GM19328 (cell line): Measurements from ENCODE around the gene ATAD3A.

Experiments
- ATAC-seq: cut with Tn5 transposase; IDR thresholded peaks from one replicate; pipeline ENCODE4 v1.9.1; 2021; ENCODE audit warnings: mild to moderate bottlenecking, moderate library complexity; ENCODE audit not compliant: unreplicated experiment

The ATAD3A gene

DNA sequence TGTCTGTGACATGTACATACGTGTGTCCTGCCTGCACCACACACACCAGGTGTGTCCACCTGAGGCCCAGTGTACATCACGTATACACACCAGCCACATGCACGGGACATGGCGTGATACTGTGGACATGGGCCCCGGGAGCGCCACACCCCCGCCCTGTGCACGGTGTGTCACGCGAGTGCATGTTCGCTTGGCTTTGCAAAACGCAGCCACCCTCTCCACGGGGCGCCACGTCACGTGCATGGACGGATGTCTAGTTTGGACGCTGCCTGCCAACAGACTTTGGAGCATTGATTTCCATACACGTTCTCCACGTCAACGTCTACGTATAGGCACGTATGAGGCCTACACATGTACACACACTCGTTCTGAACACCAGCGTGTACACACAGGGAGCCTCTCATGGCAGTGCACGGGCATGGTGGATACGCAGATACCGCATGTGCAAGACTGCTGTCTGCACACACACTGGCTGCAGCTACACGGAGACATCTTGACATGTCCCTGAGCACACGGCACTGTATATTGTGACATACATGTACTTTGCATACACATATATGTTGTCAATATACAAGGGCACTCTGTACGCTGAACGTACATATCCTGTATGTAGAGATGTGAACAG is 25.8 kb downstream of the ATAD3A start:
- ATAC-seq, result no peak

DNA sequence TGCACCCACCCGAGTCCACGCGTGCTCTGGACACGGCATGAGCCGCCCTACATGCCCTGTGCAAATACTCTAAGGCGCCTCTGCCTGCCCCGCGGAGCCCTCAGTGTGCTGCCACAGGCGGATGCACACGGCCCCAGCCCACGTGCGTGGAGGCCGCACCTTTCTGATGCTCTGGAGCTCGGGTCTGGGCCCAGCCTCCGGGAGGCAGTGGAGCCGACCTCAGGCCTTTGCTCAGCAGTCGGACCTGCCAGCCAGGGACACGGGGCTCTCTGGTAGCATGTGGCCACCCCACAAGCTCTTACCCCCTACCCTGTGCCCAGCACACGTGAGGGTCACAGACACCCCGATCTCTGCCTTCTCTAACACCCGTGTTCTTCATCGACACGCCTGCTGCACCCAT is 26.4 kb downstream of the ATAD3A start:
- no peak for ATAC-seq

DNA sequence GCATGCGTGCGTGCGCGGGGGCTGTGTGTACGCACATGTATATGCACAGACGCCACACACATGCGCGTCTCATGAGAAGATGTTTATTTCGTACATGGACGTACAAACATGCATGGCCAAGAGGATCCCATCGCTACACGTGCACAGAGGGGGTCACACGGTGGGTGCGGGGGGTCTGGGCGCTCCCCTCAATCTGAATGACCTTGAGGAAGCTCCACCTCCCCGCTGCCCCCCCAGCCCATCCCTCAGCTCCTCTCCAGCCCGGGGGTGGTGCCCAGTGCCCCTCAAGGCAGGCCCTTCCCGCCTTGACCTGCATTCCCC is 27.0 kb downstream of the ATAD3A start:
- no peak for ATAC-seq

DNA sequence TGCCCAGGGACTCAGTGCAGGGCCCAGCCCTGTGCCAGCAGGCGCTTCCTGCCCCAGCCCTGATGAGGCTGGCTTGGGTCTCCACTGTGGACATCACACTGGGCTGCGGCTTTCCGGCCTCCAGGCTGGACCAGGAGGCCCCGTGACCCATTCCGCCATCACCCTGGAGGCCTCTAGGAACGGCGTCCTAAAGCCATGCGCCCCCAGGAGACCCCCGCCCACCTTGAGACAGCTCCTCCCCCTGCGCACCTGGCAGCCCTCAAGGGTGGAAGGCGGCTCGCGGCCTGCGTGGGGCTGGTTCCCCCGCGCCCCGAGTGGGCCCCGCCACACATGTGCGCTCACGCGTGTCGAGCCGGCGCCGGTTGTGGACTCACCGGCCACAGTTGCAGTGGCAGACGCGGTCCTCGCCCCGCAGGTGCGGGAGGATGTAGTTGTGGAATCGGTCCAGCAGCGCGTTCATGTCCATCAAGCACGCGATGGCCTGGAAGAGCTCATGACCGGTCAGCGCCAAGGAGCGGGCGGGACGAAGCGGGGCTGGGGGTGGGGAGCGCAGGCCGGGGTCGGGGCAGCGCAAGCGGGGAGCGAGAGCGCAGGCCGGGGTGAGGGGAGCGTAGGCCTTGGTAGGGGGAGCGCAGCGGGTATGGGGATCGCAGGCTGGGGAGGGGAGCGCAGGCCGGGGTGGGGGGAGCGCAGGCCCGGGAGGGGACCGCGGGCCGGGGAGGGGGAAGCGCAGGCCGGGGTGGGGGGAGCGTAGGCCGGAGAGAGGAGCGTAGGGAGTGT is 27.5 kb downstream of the ATAD3A start:
- no peak for ATAC-seq

DNA sequence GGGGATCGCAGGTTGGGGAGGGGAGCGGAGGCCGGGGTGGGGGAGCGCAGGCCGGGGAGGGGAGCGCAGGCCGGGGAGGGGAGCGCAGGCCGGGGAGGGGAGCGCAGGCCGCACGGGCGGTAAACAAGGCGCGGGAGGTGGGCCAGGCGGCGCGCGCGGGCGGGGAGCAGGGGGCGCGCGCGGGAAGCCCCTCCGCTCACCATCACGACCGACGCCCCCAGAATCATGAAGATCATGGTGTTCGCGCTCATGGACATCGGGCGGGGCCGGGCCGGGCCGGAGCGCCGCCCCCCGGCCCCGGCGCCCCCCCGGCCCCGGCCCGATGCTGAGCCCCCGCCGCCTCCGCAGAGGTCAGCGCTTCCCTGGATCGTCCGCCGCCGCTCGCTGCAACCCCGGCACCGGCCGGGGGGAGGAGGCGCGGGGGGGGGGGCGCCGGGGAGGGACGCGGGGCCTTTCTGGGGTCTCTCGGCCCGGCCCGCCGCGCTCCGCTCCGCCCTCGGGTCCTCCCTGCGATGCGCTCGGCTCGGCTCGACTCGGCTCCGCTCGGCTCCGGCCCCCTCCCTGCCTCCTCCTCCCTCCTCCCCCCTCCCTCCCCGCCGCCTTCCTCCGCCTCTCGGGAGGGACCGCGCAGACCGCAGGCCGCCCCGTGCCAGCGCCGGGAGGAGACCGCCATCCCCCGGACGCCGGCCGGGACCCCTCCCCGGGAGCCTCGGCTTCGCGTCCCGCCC is 28.3 kb downstream of the ATAD3A start, which contains the start of gene TMEM240:
Gene TMEM240, minus strand, starts transcription at position 535 of the 728 bp plus-strand sequence. Its CDS starts 278 bp downstream, at position 257.
- ATAC-seq, result no peak

DNA sequence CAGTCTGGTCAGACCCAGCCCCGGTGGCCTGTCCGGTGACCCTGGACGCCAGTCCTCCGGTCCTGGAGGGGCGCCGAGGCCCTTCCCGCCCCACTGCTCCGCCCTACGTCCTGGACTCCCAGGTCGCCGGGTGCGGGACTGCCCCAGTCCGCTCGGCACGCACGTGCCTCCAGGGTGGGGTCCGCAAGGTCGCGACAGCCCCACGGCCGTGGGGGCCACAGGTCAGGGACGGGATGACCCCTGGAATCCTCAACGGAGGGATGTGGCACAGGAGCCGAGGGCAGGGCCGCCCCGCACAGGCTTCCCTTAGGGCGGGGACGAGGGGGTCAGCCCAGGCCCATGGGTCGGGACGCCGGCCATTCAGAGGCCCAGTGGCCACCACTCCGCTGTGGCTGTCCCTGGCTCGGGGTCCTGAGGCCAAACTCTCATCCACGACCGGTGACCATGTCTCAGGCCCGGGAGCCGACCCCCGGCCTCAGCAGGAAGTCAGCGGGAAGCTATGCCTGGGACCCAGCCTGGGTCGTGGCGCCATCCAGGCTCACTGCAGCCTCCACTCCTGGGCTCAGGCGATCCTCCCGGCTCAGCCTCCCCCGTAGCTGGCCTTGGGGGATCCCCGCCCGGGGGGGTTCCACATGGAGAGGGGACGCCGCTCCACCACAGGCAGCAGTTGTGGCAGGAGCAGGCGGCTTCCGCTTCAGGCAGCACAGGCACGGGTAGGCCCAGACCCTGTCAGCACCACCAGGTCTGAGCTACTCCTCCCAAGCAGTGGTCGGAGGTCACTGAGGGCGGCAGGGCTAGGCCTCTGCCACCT is 29.1 kb downstream of the ATAD3A start:
- no peak for ATAC-seq

DNA sequence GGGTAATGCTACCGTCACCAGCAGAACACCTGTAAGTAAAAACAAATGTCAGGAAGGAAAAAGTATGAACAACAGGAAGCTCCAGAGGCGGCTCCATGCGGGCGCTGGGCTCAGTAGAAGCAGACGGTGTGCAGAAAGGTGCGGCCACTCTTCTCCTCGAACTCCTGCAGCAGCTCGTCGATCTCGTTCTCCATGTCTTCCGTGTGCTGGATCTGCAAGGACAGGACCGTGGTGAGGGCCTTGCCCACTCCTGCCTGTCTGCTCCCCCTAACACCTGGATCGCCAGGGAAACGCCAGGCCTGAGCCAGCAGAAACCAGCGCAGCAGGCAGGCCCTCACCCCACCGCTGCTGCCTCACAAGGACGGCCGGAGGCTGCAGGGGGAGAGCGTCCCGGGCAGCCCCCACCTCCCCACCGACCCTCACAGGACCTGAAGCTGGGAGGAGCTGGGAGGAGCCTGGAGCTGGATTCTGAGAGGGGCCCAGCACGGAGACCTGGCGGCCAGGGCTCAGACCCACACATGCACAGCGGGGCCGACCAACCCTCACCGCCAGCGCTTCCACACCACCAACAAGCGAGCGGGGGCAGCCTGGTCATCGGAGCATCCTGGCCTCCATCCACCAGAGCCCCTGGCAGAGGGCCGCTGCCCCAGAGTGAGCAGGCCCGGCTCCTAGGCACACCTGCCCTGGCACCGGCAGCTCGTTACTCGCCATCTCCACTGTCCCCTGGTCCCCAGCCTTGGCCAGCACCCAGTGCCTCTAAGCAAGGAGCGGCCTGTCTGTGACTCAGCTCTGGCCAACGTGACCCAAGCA is 30.2 kb downstream of the ATAD3A start:
- ATAC-seq, result no peak

DNA sequence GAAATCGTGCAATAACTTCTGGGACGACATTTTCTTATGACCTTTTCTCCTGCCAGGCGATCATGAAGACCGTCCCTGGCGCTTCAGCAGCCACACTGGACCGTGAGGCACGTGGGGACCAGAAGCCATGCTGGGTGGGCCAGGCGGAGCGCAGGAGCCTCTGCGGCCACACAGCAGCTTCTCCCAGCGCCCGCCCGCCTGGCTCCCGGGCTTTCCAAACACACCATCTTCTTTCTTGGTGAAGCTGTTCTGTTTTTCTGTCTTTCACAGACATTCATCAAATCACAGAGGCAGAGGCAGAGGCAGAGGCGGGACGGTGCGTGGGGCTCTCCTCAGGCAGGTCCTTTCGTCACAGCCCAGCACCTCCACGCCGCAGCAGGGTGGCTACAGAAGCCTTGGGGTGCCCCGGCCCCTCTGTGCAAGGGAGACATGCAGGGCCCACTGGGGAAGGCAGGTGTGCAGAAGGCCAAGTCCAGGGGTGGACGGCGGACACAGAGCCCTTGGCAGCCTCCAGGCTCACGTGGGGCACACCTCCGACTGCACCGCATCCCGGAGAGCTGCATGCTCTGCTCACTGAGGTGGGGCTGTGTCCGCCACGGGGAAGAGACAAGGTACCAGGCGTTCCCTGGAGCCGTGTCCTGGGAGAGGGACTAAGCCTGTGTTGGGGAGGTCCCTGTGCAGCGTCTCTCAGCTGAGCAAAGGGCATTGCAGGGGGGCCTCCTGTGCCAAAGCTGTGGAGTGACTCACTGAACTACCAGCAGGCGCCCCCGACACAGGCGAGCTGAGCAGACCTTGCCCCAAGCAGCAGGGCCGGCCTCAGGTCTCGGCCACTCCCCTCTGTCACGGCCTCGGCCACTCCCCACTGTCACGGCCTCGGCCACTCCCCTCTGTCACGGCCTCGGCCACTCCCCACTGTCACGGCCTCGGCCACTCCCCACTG is 31.1 kb downstream of the ATAD3A start:
- ATAC-seq, result no peak

DNA sequence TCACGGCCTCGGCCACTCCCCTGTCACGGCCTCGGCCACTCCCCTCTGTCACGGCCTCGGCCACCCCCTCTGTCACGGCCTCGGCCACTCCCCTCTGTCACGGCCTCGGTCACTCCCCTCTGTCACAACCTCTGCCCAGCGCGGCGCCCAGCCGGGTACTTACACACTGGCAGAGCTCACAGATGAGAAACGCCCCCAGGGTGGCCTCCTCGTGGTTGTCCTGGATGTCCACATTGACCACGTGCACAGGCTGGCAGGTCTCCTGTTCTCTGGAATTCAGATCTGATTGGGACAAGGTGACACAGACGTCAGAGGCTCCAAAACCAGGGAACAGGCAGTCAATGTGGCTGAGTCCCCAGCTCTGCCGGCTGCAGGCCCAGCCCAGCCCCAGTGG is 31.7 kb downstream of the ATAD3A start:
- ATAC-seq, result no peak

DNA sequence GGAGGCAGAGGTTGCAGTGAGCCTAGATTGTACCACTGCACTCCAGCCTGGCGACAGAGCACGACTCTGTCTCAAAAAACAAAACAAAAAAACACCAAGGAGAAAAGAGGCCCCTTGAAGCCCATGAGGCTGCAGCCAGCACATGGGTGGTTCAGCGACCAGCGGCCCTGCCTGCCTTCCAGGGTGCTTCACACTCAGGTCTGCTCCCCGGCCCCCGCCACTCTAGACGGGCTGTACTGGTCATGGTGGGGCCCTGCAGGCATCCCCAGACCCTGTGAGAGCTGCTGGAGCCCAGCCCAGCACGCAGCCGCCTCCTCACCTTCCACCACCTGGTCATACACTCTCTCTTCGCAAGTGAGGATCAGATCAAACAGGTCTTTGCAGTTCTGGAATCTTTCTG is 32.6 kb downstream of the ATAD3A start:
- no peak for ATAC-seq

DNA sequence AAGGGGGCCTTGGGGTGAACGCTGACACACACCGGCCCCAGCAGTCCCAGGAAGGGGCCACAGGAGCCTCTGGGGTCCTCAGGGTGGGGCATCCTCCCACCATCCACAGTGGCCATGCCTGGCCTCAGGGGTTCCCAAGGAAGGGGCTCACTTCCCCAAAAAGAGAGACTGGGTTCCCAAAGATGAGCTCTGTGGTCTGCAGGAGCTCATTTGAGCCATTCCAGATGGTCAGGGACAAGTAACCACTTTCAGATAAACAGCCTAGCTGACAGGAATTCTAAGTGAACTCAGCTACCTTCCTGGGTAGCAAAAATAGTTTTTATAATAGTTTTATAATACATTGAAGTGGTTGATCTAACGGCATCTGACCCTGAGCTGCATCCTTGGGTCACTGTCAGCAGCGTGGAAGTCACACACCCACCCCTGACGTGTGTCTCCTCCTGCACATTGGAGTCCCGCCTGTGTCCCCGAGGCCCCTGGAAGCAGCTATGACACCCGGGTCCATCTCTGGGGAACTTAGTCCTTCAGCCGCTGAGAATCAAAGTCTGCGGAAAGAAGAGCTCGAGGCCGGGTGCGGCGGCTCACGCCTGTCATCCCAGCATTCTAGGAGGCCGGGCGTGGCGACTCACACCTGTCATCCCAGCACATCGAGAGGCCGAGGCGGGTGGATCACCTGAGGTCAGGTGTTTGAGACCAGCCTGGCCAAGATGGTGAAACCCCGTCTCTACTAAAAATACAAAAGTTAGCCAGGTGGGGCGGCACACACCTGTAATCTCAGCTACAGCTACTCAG is 34.2 kb downstream of the ATAD3A start:
- ATAC-seq, result no peak

DNA sequence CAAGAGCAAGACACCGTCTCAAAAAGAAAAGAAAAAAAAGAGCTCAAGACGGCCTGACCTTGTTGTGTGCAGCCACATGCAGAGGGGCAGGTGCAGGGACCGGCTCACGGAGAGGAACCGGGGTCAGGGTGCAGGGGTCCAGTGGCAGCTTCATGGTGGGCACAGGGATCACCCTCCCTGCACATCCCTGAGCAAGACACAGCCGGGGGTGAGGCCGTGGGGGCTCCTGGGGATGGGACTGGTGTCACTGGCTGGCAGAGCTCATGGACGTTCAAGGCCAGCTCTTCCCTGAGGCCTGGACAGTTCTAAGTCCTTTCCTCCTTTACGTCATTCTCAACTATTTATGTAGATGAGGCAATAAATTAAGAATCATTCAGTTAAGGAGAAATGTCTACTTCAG is 35.0 kb downstream of the ATAD3A start:
- ATAC-seq, result no peak

DNA sequence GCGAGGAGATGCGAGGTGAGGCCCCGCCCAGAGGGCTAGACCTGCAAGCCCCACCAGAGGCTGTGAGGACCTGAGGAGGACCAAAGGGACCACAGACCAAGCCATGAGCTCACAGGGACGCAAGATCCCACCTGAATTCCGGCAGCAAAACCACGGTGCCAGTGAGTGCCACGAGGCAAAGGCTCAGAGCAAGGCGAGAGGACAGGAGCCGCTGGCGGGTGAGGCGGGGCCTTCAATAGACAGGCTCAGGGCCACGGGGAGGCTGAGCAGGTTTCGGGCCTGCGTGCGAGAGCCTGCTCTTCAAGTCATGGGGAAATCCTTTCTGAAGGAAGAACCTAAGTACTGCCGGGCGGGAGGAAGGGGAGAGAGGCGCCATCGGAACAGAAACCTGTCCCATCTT is 35.5 kb downstream of the ATAD3A start:
- ATAC-seq, result no peak

DNA sequence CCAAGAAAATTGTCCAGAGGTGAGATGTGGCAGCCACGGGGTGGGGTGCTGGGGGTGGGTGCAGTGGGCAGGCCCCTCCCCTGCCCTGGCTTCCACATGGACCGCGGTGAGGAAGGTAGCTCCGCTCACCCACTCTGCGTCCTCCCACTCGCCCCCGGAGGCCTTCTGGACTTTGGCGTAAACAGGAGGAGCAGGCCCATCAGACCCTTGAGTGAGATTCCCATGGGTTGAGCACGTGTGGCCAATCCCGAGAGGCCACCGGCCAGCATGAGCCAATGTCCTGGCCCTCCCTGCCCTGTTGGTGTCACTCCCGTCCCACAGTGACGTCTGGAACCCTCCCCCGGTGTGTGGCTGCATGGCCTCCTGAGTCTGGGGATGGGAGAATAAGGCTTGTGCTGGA is 36.6 kb downstream of the ATAD3A start:
- no peak for ATAC-seq

DNA sequence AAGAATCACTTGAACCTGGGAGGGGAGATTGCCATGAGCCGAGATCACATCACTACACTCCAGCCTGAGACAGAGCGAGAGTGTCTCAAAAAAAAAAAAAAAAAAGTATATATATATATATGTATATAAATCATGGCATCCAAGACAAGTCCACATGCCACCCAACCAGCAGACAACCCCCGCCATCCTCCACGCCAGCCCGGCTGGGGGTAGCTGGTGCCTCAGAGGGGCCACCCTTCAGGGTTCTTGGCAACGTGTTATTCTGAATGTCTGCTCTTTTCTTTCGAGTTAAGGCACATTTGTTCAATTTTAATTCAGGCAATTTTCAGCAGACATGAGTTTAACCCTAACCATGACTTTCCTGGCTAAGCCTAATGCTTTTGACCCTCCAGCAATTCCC is 38.1 kb downstream of the ATAD3A start:
- no peak for ATAC-seq

DNA sequence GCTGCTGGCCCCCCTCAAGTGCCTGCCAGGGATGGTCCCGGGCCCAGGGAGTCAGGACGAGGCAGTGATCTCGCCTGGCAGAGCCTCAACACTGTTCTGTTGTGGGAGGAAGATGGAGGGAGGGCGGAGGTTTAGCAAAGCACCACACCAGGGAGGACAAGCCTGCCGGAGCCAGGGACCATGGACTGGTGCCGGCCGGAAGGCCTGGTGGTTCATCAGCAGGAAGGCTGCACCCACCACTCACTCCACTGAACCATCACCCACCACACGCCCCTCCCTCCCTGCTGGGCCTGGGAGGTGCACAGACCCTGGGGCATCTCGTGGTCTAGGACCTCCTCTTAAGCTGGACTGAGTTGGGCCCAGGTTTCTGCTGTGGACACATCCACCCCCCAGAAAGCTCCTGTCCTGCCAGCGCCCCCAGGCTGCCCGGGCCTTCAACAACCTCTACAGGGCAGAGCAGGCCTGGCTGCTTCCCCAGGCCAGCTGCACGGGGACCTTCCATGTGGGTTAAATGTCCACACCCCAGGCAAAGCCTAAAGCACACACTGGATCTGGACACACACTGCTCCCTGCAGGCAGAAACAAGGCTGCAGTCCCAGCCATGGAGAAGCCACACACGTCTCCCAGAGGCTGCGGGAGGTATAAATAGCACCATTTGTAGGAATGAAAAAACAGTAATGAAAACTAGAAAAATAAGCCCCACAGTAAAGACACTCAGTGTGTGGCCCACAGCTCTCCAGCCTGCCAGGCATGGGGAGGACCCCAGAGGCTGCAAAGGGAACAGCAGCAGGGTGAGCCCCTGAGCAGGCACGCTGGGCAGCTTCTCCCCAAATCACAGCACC is 38.9 kb downstream of the ATAD3A start:
- ATAC-seq, result no peak

DNA sequence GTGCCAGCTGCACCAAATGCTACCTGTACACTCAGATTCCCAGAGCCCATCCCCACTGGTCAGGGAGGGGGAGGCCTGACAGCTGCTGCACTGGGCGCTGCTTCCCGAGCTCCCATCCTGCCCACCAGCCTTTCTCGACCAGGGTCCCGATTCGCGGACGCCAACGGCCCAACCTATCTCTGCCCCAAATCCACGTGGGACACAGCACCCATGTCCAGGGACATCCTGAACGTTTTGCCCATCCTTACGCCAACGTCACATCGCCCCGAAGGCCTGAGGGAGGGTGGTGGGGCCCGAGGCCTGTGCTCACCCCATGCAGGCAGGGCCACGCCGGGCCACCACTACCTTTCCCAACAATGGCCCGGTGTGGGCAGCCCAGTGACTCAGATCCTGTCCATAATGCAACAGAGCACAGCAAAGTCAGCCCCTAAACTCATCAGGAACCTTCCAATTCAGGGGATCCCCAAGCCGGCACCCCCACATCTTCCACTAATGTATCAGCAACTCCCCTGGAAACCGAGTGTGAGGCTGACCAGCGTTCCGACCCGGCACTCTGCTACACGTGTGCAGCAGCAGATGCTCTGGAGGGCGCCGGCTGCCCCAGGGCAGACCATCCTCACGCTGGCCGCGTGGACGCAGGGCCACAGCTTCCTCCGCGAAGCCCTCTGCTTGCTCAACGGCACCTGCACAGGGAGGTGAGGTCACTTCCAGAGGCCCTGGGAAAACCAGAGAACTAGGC is 39.7 kb downstream of the ATAD3A start:
- ATAC-seq, result no peak
